PC-9 (cell line): ENCODE data around the gene TIGD2. TPM values are rescaled to one million over a fixed set of nuclear protein-coding genes. Genes with fewer than 3 reads are reported as not detected.

ENCODE experiments used
- Bru-seq: library from RNA; stranded (reverse); fragments of 400-500 nt; gene quantifications from one replicate; lab custom pipeline; 2021; lab: Mats Ljungman, UMichigan
- BruChase-seq, 2 experiments: library from RNA; stranded (reverse); fragments of 400-500 nt; gene quantifications; one replicate each; lab custom pipeline; 2021; lab: Mats Ljungman, UMichigan
- BruUV-seq: library from RNA; stranded (reverse); fragments of 400-500 nt; replicated peaks from 2 replicates; lab custom pipeline; 2021; lab: Mats Ljungman, UMichigan
- CTCF ChIA-PET: fragments of 300-600 bp; sonication (Branson Sonifier 250); formaldehyde crosslinking; loops from one replicate; lab custom pipeline; 2022; ENCODE audit warnings: antibody characterized with exemption; lab: Charles Lee
- POLR2A ChIA-PET: fragments of 300-600 bp; sonication (Branson Sonifier 250); formaldehyde crosslinking; loops from one replicate; lab custom pipeline; 2022; ENCODE audit warnings: antibody characterized with exemption; ENCODE audit not compliant: unreplicated experiment; lab: Charles Lee
- DNase-seq, 2 experiments: peaks; one replicate each; pipeline versions ENCODE4 v3.0.0 to v3.0.0-alpha.2; 2015 to 2022; ENCODE audit warnings: mixed read lengths in 1 of 2
- H2AFZ ChIP-seq: fragments of 200-600 bp; sonication (generic); 2 replicates; pipeline ENCODE4 v1.8.1; 2017; ENCODE audit warnings: antibody characterized with exemption
- H3F3A ChIP-seq: fragments of 200-600 bp; sonication (generic); 2 replicates; pipeline ENCODE4 v1.8.1; 2017; ENCODE audit warnings: antibody characterized with exemption, mild to moderate bottlenecking, low read depth; ENCODE audit not compliant: insufficient read depth
- H3K27ac ChIP-seq: fragments of 200-600 bp; sonication (generic); 2 replicates; pipeline ENCODE4 v1.6.1; 2016; ENCODE audit warnings: mixed run types
- H3K27me3 ChIP-seq: fragments of 200-600 bp; sonication (generic); 2 replicates; pipeline ENCODE4 v1.6.1; 2016; ENCODE audit warnings: low read depth, mixed run types; ENCODE audit not compliant: insufficient read depth
- H3K36me3 ChIP-seq: fragments of 200-600 bp; sonication (generic); 2 replicates; pipeline ENCODE4 v1.6.1; 2016; ENCODE audit warnings: low read depth, mixed run types
- H3K4me1 ChIP-seq: fragments of 200-600 bp; sonication (generic); replicated peaks from 2 replicates; pipeline ENCODE4 v1.6.1; 2016; ENCODE audit warnings: mixed run types; ENCODE audit not compliant: insufficient read depth
- H3K4me2 ChIP-seq: fragments of 200-600 bp; sonication (generic); 2 replicates; pipeline ENCODE4 v1.6.1; 2017; ENCODE audit warnings: mixed run types
- H3K4me3 ChIP-seq: fragments of 200-600 bp; sonication (generic); 2 replicates; pipeline ENCODE4 v1.6.1; 2016; ENCODE audit warnings: mixed run types
- H3K79me2 ChIP-seq: fragments of 200-600 bp; sonication (generic); 2 replicates; pipeline ENCODE4 v1.6.1; 2017; ENCODE audit warnings: low read depth, mixed run types
- H3K9me2 ChIP-seq: fragments of 200-600 bp; sonication (generic); 2 replicates; pipeline ENCODE4 v1.8.1; 2017; ENCODE audit warnings: mild to moderate bottlenecking; ENCODE audit not compliant: insufficient read depth
- H3K9me3 ChIP-seq: fragments of 200-600 bp; sonication (generic); 2 replicates; pipeline ENCODE4 v1.8.1; 2016; ENCODE audit warnings: low read depth; ENCODE audit not compliant: insufficient read depth
- H4K20me1 ChIP-seq: fragments of 200-600 bp; sonication (generic); 2 replicates; pipeline ENCODE4 v1.8.1; 2017; ENCODE audit not compliant: insufficient read depth
- EZH2 ChIP-seq: fragments of 200-600 bp; sonication (generic); IDR thresholded peaks from 2 replicates; pipeline ENCODE4 v1.8.0; 2017; ENCODE audit warnings: antibody characterized with exemption, low read depth
- intact Hi-C: fragments of 100-400 bp; cut with micrococcal nuclease; formaldehyde crosslinking; loops from one replicate; pipeline ENCODE4 v1.10.0; 2022; ENCODE audit not compliant: unreplicated experiment
- long read RNA-seq: library from polyadenylated mRNA; stranded (forward); transcript quantifications from one replicate; pipeline ENCODE4 v2.0.0, GENCODE V29; 2022
- total RNA-seq: library from RNA; stranded (reverse); gene quantifications from 2 replicates; pipeline ENCODE4 v1.2.3, GENCODE V29; 2021
- TF ChIP-seq, protein P1 (sequence below): fragments of 200-600 bp; sonication (generic); conservative IDR thresholded peaks from 2 replicates; pipeline ENCODE4 v1.6.1; 2017; ENCODE audit warnings: mixed run types, antibody characterized with exemption, mild to moderate bottlenecking, moderate library complexity

Gene TIGD2
- total RNA-seq = 10.9 and 11.5 TPM in 2 replicates
- percentile 86 among the genes with signal in this experiment for Bru-seq, nascent RNA
- BruChase-seq, experiment 1, labeled RNA remaining after a 2-hour chase = percentile 92 among the genes with signal in this experiment
- percentile 75 among the genes with signal in this experiment for BruChase-seq, experiment 2, labeled RNA remaining after a 6-hour chase
- long read RNA-seq, transcript TIGD2-202 (2 exons, 3,217 nt) = major isoform, 10 of 11 reads
- long read RNA-seq, partial matches to known transcripts = 0 of 11 reads
- long read RNA-seq, other reads (novel, unspliced or antisense) = 0 of 11 reads

DNA sequence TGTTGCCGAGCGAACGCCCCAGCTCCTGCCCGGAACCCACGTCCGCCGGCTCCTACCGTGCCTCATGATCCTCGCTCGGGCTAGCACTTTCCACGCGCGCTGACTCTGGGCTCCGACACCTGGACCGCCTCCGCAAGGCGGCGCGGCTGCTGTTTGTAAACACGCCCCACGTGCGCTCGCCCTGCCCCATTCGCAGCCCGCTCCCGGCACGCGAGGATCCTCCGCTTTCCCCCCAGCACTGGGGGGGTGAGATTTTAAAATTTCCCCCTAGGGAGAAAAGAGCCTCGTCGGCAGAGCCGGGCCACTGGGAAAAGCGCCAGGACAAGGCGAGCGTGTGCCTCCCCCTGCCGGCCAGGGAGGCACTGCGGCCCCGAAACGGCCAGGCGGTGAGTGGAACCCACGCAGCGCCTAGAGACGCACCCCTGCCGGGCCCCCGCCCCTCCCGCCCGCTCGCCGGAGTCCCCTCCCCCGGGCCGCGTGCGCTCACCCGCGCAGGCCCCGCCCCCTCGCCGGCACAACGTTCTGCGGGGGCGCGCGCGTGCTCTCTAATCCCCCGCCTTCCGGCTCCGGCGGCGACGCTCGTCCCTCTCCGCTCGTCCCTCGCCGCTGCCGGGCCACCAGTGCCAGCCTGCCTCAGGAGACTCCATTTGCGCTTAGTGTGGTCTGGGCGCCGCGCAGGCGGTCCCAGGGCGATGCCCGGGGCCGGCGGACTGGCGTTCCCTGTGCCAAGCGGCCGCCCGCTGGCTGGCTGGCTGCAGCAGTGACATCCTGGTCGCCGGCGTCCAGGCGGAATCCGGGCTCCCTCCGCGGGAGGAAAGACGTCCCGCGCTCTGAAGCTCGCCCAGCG, at the start of gene TIGD2:
TIGD2 (plus strand) TSS at position 548 of the 847 bp plus-strand sequence. CDS start 1,442 bp downstream, outside the sequence.
- H3K9me3 ChIP-seq = peaks cover 18% of the 10 kb centered on the region; the same call in 1 of the 2 replicates
- CTCF ChIA-PET = no interaction called here
- peaks cover 11% of the 10 kb centered on the region; the same call in 1 of the 2 replicates for H3K36me3 ChIP-seq
- POLR2A ChIA-PET = interaction anchor here (0.6 to 0.7 kb wide), 2 partner anchors 12 to 488 kb away, joined by 3 to 4 read pairs; no protein-coding TSS in a partner anchor
- peak within 1 kb of the TSS; percentile 73 for H3K4me3 ChIP-seq
- H3K4me2 ChIP-seq = peak within 1 kb of the TSS; percentile 88
- BruUV-seq = no TSS peak
- H3K4me1 ChIP-seq = peaks cover 9% of the 10 kb centered on the region
- DNase-seq = peak; percentile 60 to 75
- no peaks in the 10 kb centered on the region for H3K9me2 ChIP-seq
- no peaks in the 10 kb centered on the region for H4K20me1 ChIP-seq
- peak within 1 kb of the TSS; percentile 59 for H3K27ac ChIP-seq
- peak within 1 kb of the TSS; percentile 88 for H2AFZ ChIP-seq
- H3K79me2 ChIP-seq = peaks cover 18% of the 10 kb centered on the region; the same call in 1 of the 2 replicates
- intact Hi-C loops = loop anchor here (5.0 to 10.0 kb wide), 3 partner anchors 89 to 586 kb away; partner anchors contain the start of gene PYURF
- peaks cover 7% of the 10 kb centered on the region for H3F3A ChIP-seq
- H3K27me3 ChIP-seq = no peaks in the 10 kb centered on the region
- no peak for TF ChIP-seq EZH2
- TF ChIP-seq, protein P1, sequence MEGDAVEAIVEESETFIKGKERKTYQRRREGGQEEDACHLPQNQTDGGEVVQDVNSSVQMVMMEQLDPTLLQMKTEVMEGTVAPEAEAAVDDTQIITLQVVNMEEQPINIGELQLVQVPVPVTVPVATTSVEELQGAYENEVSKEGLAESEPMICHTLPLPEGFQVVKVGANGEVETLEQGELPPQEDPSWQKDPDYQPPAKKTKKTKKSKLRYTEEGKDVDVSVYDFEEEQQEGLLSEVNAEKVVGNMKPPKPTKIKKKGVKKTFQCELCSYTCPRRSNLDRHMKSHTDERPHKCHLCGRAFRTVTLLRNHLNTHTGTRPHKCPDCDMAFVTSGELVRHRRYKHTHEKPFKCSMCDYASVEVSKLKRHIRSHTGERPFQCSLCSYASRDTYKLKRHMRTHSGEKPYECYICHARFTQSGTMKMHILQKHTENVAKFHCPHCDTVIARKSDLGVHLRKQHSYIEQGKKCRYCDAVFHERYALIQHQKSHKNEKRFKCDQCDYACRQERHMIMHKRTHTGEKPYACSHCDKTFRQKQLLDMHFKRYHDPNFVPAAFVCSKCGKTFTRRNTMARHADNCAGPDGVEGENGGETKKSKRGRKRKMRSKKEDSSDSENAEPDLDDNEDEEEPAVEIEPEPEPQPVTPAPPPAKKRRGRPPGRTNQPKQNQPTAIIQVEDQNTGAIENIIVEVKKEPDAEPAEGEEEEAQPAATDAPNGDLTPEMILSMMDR = peak; percentile 70

DNA sequence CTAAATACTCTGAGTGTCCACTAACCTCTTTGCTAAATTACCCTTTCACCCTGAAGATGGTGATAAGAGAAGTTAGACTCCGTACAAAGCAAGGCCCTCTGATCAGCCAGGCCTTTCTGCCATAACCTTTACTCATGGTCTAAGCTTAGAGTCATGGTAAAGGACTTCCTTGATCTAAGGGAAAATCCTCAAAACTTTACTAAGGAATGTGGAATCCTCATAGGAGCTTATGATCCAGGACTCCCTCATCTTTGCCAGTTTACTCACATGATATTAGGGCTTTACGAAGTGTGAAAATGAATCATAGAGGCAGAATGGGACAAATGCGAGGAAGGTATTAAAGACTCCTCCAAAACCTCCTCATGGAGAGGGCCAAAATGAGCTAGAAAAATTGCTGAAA, 46.5 kb upstream of the TIGD2 start:
- Histone ChIP-seq H4K20me1 (no peaks in the 10 kb centered on the region), H2AFZ (no peak overlapping the region), H3K36me3 (no peaks in the 10 kb centered on the region), H3K4me1 (no peaks in the 10 kb centered on the region), H3K9me3 (no peaks in the 10 kb centered on the region), H3K4me3 (no peak overlapping the region), H3F3A (no peaks in the 10 kb centered on the region), H3K27me3 (no peaks in the 10 kb centered on the region), H3K79me2 (no peaks in the 10 kb centered on the region), H3K27ac (no peak overlapping the region), H3K9me2 (no peaks in the 10 kb centered on the region), H3K4me2 (no peak overlapping the region)
- DNase-seq = no peak
- ChIA-PET CTCF (no interaction called here), POLR2A (no interaction called here)
- TF ChIP-seq EZH2 = no peak
- TF ChIP-seq, protein P1 = no peak
- intact Hi-C loops = no loop called here
- BruUV-seq = no TSS peak

DNA sequence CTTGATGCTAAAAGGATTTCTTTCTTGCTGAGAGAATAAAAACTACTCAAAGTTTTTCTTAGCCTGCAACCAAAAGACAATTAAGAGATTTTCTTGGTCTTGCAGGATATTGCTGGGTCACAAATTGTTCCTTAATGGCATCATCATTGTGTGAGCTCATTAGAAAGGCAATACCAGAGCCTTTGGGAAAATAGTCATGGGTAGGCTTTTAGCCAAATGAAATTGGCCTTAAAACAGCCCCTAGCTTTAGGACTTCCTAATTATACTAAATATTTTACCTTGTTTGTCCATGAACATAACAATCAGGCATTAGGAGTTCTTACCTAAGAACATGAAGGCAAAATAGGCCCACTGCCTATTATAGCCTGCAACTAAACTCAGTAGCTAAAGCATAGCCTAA, 43.9 kb upstream of the TIGD2 start:
- no peaks in the 10 kb centered on the region for H3K9me3 ChIP-seq
- intact Hi-C loops = no loop called here
- no peaks in the 10 kb centered on the region for H3K27me3 ChIP-seq
- POLR2A ChIA-PET = no interaction called here
- H3K79me2 ChIP-seq = no peaks in the 10 kb centered on the region
- DNase-seq = no peak
- no peak overlapping the region for H3K27ac ChIP-seq
- BruUV-seq = no TSS peak
- no peaks in the 10 kb centered on the region for H3F3A ChIP-seq
- H2AFZ ChIP-seq = no peak overlapping the region
- no peaks in the 10 kb centered on the region for H4K20me1 ChIP-seq
- no peaks in the 10 kb centered on the region for H3K36me3 ChIP-seq
- no peaks in the 10 kb centered on the region for H3K4me1 ChIP-seq
- CTCF ChIA-PET = no interaction called here
- H3K4me2 ChIP-seq = no peak overlapping the region
- H3K9me2 ChIP-seq = no peaks in the 10 kb centered on the region
- TF ChIP-seq, protein P1 = no peak
- no peak overlapping the region for H3K4me3 ChIP-seq
